Myocyte (in vitro differentiated cells): ENCODE results near the gene SSTR3. TPM values are rescaled to one million over a fixed set of nuclear protein-coding genes. Genes with fewer than 3 reads are reported as not detected.

Experiments used
- DNase-seq: peaks from one replicate; pipeline ENCODE4 v3.0.0-alpha.2; 2012; ENCODE audit warnings: low read depth
- total RNA-seq: library from RNA; depleted of rRNA; stranded (reverse); fragments of >200 nt; gene quantifications from 2 replicates; pipeline ENCODE4 v1.2.3, GENCODE V29; 2014

The SSTR3 gene
- total RNA-seq, 1 donor from 2014 or later, result not detected

DNA sequence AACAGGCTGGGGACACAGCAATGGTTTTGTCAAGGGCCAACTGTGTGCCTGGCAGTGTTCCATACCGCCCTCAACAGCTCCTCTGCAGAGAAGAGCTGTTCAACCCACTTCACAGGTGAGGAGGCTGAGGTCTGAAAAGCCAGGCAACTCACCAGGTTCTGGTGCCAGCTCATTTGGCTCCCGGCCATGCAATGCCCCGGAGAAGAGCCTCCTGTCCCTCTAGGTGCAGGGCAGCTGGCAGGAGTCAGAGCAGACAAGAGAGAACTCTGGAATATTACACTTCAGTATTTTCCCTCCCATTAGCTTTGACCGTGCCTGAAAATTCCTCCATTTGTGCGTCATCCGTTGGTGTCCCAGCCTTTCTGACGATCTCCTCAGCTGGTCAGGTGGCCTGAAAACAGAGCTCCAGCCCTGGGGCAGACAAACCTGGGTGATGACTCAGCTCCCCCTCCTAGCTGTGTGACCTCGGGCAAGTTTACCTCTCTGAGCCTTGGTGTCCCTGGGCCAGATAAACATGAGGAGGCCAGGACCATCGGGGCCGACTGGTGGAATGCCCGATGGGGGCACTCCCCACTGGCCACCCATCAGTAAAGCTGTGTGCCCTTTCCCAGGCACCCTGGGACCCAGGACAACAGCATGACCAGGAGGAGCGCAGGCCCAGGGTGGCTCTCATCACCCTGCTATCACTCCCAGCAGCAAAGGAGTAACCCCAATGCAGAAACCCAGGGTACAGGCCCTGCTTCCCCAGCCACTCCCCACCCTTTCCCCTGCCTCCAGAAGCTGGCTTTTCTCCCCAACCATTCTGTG is 14.6 kb downstream of the SSTR3 start:
- peak; percentile 76 for DNase-seq

DNA sequence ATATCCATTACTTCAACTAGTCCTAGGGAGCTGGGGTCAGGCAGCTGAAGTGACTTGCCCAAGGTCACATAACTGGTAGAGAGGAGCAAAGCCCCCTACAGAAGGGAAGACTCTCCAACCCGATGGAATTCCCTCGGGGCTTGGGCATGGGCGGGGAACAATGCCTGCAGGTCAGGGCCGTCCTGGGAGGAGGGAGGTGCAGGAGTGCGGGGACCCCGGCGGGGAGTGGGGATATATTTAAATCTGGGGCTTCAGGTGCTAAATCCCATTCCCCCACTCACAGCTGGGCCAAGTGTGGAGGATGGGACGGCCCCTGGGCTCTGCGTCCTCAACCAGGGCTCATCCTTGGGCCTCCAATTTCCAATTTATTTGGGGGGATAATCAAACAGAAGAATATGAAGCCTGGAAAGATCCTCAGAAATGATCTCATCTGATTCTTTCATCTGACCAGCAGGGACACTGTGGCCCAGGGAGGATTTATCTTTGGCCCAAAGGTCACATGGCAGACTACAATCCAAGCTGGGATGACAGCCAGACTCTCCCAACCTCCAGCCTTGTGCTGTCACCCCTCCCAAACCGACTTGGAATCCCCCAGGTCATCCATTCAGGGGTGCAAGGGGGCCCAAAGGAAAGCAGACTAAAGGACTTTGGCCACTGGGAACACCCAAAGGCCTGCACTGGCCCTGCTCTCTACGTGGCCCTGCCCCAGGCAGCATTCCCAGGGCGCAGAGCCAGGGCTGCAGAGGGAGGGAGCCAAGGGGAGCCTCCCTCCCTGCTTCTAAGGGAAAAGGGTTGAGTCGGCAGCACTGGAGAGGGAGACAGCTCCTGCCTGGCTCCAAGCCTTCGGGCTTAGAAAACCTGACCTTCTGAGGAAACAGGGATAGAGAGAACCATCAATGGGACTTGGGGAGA is 15.5 kb downstream of the SSTR3 start:
- peak; percentile 81 for DNase-seq

DNA sequence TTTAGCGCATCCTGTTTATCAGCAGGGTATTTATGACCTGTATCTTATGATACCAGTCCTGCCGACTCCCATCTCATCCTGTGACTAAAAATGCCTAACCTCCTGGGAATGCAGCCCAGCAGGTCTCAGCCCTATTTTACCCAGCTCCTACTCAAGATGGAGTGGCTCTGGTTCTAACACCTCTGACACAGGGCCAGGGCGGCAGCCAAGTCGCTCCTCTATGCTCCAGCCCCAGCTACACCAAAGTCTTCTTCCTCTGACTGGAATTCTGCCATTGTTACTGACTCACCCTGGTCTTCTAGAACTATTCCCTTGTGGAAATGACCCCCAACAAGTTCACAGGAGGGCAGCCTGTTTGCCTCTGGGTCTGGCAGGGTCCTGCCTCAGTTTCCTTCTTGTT is 16.4 kb downstream of the SSTR3 start:
- DNase-seq, result no peak

DNA sequence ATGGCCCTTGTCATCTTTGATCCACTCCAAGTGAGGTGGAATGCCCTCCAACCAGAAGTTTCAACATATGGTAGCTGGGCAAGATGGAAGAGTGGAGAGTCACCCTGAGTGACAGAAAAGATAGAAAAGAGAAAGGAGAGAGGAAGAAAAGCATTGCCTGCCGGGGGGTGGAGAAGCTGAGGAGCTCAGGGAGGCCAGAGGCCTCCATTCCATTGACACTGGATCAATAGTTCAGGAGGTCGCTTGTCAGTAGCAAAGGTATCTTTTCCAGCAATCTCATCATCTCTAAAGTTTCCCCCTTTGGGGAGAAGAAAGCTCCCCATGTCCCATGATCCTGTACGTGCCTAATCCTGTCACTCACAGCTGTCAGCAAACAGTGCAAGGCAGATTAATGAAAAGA is 17.5 kb downstream of the SSTR3 start:
- no peak for DNase-seq

DNA sequence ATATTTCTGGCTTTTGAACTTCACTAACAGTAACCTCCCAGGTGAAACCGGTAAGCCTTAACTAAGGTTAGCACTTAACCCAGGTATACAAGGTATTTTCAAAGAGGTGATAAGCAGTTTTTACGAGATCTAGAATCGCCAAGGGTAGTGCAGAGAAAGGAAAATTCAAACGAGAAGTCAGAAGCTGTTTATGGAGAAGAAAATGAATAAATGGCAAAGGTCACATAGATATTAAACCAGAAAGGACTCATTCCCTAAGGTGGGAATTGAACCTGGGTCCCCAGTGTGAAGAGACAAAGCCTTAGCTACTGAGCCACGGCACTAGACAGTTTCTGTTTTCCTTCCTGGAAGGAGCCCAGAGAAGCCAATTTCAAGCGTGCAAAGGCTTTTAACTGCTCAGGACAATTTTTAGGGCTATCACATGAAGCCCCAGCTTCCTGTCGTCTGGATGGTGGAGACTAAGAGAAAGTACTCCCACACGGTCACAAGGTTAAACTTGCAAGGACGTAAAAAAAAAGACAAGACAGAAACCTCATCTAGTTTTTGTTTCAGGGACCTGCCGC is 18.6 kb downstream of the SSTR3 start:
- DNase-seq, result no peak

DNA sequence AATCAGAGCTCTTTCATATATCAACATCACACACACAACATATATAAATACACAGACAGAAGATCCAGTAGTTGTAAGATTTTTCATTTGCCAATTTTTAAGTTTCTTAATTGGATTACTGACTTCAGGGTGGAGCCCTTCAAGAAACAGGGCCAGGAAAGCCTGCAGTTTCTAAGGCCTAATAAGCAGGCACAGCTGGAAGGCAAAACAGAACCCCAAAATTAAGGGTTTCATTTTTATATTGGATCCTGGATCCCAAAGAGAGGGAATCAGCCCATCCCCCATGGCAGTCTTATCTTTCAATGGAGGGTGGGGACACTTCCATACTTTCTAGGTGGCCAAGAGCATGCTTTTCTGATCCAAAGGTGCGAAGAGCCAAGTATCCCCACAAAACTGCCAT is 19.5 kb downstream of the SSTR3 start:
- DNase-seq, result no peak

DNA sequence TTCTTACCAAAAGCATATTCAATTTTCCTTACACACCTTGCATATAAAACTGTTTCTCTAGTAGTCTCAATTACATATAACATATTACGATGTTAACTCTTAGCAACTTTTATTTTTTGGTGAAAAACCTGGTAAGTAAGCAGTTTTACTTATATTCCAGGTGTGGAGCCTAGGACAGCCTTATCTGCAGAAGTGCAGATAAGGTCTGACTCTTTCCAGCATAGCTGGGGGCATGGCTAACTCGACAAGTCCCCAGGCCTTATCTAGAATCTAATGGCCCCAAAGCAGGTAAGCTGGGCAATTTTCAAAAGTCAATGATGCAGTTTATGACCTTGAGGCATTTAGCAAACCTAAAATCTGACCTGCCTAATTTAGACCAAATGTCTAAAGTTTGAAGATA is 20.1 kb downstream of the SSTR3 start:
- DNase-seq, result no peak

DNA sequence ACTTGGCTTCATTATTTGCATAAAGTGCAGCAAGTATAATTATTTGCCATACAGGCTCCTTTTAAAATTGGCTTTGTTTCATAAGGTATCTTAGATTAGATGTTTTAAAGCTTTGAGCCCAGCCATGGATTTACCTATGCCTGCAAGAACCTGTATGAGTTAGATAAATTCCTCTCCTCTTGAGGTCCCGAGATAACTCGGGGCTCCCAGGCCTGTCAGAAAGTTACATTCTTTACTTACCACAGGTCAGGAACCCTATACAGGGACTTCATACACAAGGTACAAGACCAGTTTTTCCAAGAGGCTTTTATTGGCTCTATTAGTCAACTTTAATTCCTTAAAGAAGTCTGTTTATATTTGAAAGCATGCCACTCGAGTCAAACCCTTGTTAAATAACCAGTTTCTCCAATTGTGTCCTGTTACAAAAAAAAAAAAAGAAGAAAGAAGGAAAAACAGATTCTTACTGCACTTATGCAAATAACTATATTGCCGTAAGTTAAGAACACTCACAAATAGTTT is 22.0 kb downstream of the SSTR3 start:
- no peak for DNase-seq

DNA sequence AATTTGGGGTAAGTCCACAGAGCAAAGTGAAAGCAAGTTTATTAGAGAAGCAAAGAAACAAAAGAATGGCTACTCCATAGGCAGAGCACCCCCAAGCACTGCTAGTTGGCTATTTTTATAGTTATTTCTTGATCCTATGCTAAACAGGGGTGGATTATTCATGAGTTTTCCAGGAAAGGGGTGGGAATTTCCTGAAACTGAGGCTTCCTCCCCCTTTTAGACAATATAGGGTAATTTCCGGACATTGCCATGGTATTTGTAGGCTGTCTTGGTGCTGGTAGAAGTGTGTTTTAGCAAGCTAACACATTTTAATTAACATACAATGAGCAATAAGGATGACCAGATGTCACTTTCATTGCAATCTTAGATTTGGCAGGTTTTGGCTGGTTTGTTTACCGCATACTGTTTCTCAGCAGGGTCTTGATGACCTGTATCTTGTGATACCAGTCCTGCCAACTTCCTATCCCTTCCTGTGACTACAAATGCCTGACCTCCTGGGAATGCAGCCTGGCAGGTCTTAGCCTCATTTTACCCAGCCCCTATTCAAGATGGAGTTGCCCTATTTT is 23.3 kb downstream of the SSTR3 start:
- no peak for DNase-seq

DNA sequence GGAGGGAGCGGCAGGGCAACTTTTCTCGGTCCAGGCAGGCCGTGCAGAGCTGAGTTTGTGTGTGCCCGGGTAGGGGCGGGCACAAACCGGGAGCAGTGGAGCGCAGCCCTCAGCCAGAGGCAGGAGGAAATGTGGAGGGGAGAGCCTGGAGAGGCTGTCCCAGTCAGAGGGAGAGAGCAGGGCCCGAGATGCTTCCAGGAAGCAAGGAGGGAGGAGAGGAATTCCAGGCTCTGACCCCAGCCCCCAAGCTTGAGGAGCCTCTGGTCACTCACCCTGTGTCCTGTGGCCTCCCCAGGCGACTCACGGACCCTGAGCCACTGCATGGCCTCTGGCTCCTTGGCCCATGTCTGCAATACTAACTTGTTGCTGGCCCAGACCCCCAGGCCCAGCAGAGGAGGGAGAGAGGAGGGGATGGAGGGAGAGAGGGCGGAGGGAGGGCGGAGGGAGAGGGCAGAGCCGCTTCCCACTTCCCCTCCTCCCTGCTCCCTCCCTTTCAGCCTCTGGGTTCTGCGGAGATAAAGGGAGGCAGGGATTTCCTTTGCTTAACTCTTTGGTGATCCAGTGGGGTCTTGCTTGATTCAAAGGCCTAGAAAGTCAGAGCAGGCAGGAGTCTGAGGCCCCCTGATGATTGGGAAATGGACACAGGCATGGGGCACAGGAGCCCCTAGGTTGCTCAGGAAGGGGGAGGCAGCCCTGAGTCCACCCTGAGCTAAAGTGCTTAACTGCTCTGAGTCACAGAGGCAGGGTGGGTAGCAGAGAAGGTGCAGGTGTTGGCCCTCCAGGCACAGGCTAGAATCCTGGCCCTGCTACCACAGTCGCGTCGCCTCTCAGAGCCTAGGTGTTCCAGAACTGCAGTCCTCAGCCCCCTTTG is 24.2 kb downstream of the SSTR3 start, which contains the start of gene C1QTNF6:
Gene C1QTNF6 (minus strand): TSS at position 357 of the 871 bp plus-strand sequence. CDS start 34 bp downstream, at position 323.
- no peak for DNase-seq

DNA sequence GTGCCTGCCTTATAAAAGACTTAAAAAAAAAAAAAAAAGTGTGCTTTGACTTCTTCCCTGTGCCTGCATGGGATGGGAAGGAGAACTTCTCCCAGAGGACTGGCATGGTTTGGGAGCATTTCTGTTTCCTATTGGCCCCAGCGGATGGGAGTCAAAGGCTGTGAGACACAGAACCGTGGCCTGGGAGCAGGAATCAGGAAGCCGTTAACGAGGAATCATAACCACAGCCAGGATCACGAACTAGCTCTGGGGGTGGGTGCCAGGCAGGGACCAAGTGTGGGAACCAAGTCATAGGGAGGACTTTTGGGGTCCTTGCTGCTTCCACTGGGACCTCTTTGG is 24.8 kb downstream of the SSTR3 start:
- no peak for DNase-seq

DNA sequence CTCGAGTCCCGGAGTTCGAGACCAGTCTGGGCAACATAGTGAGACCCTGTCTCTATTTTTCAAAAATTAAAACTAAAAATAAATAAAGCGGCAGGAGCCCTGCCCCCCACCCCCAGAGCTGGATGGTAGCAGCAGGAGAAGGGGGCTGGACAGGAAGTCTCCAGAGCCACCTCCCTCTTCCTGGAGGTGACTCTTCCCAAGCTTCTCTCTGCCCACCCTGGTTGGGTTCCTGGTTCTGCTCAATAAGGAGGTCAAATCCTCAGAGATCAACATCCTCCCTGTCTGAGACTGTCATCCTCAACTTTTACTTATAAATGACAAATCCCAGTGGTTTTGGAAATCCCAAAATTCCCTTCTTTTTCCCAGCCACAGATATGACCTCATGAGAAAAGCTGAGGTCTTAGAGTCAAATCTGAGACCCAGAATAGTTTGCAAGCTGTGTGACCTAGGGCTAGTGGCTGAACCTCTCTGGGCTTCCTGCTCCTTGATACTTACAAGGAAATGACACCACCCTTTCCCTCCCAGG is 25.2 kb downstream of the SSTR3 start:
- DNase-seq, result no peak

DNA sequence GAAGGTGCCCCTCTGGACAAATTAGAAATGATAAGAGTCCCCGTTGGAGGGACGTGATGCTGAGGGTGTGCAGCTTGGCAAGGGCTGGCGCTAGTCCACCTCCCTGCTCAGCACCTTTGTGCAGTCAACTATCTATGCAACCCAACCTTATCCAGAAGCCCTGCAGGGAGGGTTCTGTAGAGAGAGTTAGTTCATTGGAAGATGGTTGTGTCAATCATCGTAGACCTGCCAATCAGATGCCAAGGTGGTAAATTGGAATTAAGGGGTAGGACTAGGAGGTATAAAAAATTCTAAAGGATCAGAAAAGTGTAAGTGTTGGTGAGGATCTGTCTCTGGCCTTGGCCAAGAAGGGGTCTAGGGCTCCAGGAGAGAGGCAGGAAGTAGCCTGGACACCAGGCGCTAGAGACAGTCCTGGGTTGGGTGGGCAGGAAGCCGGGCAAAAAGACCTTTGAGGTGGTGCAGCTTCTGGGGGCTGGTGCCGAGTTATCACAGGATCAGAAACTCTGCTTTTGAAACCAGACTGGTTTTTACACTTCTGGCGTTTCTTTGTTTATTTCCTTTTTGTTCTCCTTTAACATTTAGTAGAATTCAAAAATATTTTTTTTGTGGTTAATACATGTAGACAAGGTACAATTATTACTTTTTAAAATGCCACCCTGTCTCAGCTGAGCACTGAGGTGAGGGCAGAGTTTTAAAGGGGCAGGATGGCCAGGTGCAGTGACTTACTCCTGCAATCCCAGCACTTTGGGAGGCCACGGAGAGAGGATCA is 25.9 kb downstream of the SSTR3 start:
- DNase-seq, result peak; percentile 67

DNA sequence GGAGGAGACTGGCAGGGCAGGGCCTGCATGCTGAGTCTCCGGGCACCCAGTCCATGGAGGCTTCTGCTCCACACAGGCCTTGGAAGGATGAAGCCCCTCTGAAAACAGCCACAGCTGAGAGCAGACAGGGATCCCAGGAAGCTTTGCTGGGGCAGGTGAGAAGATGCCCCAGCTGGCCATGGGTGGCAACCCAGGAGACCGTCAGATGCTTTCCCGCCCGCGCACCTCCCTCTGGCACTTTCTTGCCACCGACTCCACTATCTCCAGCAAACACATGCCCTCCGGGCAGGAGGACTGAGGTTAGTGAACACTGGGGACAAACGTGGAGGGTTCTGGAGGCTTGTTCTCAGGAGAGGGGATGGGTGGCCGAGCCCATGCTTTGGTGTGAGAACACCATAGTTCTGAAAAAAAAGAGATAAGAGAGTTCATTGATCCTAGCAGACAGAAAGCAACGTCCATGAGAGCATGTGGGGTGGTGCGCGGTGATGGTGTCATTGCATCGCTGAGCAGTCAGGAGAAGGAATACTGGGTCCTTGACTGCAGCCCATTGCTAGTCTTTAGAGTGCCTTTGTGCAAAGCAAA is 26.5 kb downstream of the SSTR3 start:
- no peak for DNase-seq

DNA sequence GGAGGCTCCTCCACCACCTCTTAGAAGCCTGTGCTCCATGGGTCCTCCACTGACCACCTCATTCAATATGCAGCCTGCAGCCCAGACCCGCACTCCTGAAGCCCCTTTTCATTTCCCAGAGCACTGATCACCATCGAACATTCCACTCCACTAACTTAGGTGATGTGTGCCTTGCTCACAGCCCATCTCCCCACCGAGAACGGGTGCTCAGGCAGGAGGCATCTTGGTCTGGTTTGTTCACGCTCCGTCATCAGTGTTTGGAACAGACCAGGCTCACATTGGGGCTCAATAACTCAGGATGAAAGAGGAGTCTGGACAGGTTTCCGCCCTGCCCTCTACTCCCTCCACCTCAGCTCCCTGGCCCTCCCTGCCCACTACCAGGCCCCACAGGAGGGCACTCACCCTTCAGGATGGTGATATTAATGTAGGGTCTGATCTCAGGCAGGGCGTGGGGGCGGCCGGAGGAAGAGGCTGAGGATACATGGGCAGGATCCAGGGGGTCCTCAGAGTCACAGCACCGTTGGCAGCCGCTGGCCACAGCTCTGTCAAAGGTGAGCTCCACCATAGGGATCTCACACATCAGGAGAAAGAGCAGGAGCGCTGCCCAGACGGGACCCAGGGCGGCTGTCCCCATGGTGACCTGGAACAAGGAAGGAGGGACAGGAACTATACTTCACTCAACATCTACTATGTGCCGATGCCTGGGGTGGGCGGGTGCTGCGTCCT is 27.3 kb downstream of the SSTR3 start:
- DNase-seq, result no peak

DNA sequence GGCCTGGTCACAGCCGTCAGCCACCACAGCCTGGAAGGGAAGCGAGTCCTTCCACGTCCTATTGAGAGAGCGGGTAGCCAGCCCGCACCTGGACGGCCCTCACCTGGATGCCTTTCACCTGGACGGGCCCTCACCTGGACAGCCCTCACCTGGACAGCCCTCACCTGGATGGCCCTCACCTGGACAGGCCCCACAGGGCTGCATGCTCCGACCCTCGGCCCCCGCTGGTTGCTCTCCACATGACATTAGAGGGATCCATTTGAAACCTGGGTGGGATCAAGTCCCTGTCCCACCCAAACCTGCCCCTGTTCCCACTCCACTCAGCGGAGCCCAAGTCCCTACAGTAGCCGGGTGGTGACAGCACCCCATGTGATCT is 27.9 kb downstream of the SSTR3 start:
- DNase-seq, result no peak

DNA sequence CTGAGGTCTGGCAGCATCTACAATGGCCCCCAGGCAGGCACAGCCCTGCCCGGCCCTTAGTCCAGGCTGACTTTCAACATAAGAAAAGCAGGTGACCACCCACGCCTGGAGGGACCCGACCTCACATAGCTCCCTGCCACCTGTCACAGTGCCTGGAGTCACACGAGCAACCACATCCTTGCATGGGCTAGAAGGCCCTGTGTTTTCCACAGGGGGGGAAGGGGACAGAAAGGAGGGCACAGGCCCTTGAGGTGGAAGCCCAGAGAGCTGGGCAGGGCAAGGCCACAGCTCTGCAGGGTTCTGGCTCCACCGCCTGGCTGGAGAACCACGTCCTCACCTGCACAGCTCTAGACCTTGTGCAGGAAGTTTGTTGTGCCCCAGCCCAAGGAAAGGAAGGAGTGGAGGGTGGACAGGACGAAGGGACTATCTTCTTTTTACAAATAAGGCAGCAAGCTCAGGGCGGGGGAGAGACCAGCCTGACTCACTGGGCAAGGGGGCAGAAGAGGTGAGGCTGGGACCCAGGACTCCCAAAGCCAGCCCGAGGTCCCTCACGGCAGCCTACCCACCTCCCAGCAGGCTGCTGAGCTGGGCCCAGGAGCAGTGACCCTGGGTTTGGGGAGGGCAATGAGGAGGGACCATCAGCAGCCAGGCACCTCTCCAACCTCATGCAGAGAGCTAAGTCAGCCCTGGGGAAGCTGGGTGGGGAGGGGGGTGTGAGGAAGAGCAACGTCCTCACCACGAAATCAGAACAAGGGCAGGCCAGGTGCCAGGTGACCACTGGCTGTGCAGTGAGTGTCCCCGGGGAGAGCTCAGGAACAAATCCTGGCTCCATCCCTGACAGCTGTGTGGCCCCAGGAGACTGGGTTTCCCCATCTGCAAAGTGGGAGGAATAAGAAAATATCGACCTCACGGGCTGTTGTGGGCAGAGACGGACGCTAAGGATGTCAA is 28.6 kb downstream of the SSTR3 start:
- DNase-seq, result peak; percentile 60

DNA sequence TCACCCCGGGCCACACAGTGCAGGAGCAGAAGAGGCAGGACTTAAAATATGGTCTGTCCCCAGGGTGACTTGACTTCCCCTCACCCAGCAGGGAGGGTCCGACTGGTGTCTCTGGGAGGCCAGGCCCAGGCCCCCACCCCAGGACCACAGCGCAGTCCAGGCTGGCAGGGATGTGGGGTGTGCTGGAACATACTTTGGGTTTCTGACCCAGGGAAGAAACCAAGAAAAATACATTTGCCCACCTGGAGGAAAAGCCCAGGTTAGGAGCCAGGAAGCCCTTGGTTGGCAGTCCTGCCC is 29.4 kb downstream of the SSTR3 start:
- no peak for DNase-seq
